GM18499 (cell line): ENCODE results near the gene NEGR1.

Experiments used
- ATAC-seq: cut with Tn5 transposase; IDR thresholded peaks from one replicate; pipeline ENCODE4 v1.9.1; 2021; ENCODE audit warnings: moderate number of reproducible peaks; ENCODE audit not compliant: insufficient read depth, unreplicated experiment

Gene NEGR1

GRCh38 chr1:71435951-71436350 is 846.4 kb downstream of the NEGR1 start:
- no peak for ATAC-seq

GRCh38 chr1:71434240-71434639 is 848.1 kb downstream of the NEGR1 start:
- ATAC-seq = no peak

- no peak for ATAC-seq
Observed at GRCh38 chr1:71428029-71428428, 854.3 kb downstream of the NEGR1 start.

GRCh38 chr1:71427066-71427465 is 855.3 kb downstream of the NEGR1 start:
- no peak for ATAC-seq

- ATAC-seq = no peak
Observed at GRCh38 chr1:71424536-71424935, 857.8 kb downstream of the NEGR1 start.

GRCh38 chr1:71422221-71422620 is 860.1 kb downstream of the NEGR1 start:
- no peak for ATAC-seq

GRCh38 chr1:71417421-71417820 is 864.9 kb downstream of the NEGR1 start:
- ATAC-seq = no peak

GRCh38 chr1:71414179-71414578 is 868.2 kb downstream of the NEGR1 start:
- no peak for ATAC-seq

- no peak for ATAC-seq
Observed at GRCh38 chr1:71413441-71414175, 868.7 kb downstream of the NEGR1 start.

- no peak for ATAC-seq
Observed at GRCh38 chr1:71400050-71400449, 882.3 kb downstream of the NEGR1 start.

GRCh38 chr1:71399594-71399993 is 882.7 kb downstream of the NEGR1 start:
- ATAC-seq = no peak

- ATAC-seq = no peak
Observed at GRCh38 chr1:71393301-71393700, 889.0 kb downstream of the NEGR1 start.

- no peak for ATAC-seq
Observed at GRCh38 chr1:71390518-71390917, 891.8 kb downstream of the NEGR1 start.

GRCh38 chr1:71377886-71378285 is 904.5 kb downstream of the NEGR1 start:
- no peak for ATAC-seq

GRCh38 chr1:71372496-71372895 is 909.8 kb downstream of the NEGR1 start:
- ATAC-seq = no peak

- no peak for ATAC-seq
Observed at GRCh38 chr1:71371581-71371980, 910.8 kb downstream of the NEGR1 start.

- ATAC-seq = no peak
Observed at GRCh38 chr1:71364236-71364635, 918.1 kb downstream of the NEGR1 start.

GRCh38 chr1:71362691-71363090 is 919.6 kb downstream of the NEGR1 start:
- no peak for ATAC-seq

GRCh38 chr1:71362076-71362475 is 920.3 kb downstream of the NEGR1 start:
- no peak for ATAC-seq

- no peak for ATAC-seq
Observed at GRCh38 chr1:71357708-71358107, 924.6 kb downstream of the NEGR1 start.

GRCh38 chr1:71351438-71351837 is 930.9 kb downstream of the NEGR1 start:
- ATAC-seq = no peak

- no peak for ATAC-seq
Observed at GRCh38 chr1:71350805-71351204, 931.5 kb downstream of the NEGR1 start.
